Stimulated activated CD4-positive, alpha-beta T cell treated with anti-CD3 and anti-CD28 coated beads, Interleukin-1b, Interleukin-23, amount 100 ng/mL, for 24 hours (primary cell): ENCODE data around the gene PPP6R1.
A peak's percentile ranks its signal among the peaks of the same experiment; 100 is the strongest.

Source experiments
- DNase-seq, 4 experiments: peaks; one replicate each; pipeline ENCODE4 v3.0.0-alpha.2; 2020; ENCODE audit warnings: low read depth in 4 of 4, low spot score in 1 of 4

PPP6R1 gene

GRCh38 chr19:55258828-55259539, at the start of gene PPP6R1:
TSS of gene PPP6R1 (minus strand) at chr19:55259017. CDS start at chr19:55247103, 11,914 bp downstream.
- DNase-seq = peak; percentile 87 to 93 (median 91)

DNA sequence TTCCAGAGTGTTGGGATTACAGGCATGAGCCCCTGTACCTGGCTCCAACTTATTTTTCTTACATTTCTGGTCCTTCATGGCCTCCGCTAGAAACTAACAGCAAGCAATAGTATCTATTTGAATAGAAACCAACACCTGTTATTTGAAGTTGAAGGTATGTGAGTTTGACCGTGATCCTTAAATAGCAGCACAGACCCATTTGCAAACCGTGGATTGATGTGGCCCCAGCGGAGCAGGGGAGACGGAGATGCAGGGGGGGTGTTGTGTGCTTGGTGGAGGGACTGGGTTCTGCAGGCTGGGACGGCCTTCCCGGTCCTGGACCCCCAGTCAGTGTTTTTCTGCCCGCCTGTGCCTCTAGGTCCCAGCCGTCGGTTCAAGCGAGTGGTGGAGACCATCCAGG, 49.5 kb upstream of the PPP6R1 start:
- no peak for DNase-seq

DNA sequence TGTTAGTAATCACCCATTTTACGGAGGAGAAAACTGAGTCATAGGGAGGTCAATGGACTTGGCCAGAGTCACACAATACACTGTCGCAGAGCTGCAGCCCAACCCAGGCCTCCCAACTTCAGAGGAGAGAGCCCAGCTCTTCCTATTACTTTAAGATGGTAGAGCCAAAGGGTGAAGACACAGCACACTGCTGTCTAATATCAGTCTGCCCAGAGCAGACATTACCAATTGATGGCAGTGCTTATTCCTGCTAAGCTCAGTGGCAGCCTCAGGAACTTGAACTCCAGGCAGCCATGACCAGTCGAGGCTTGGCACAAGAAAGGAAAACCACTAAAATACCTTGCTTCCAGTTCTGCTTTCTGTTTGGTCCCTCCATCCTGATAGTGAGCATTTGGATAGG, 47.9 kb upstream of the PPP6R1 start:
- DNase-seq = no peak

DNA sequence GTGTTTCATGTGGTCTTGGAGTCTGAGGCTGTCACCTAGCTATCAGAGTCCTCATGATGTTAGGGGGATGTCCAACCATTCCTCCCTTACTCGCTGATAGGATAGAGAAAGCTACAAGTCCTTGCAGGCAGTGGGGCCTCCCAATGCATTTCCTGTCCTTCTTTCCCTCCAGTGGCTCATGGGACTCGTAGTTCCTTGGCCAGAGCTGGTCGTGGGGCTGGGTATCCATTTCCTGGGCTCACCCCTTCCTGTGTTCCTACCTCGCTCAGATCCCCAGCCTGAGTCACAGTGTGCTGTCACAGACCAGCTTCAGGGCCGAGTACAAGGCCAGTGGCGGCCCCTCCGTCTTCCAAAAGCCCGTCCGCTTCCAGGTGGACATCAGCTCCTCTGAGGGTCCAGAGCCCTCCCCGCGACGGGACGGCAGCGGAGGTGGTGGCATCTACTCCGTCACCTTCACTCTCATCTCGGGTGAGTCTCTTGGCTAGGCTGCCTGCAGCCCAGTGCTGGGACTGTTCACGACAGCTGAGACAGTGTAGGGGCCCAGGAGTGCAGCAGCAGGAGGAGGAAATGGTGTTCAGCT, 47.3 kb upstream of the PPP6R1 start:
- no peak for DNase-seq

GRCh38 chr19:55305491-55305890, 46.7 kb upstream of the PPP6R1 start:
- peak in 2 of 4 experiments; percentile 30 to 43 for DNase-seq

GRCh38 chr19:55304980-55305379, 46.2 kb upstream of the PPP6R1 start:
- DNase-seq = no peak

GRCh38 chr19:55304279-55304978, 45.6 kb upstream of the PPP6R1 start:
- DNase-seq = peak in 1 of 4 experiments; percentile 35

DNA sequence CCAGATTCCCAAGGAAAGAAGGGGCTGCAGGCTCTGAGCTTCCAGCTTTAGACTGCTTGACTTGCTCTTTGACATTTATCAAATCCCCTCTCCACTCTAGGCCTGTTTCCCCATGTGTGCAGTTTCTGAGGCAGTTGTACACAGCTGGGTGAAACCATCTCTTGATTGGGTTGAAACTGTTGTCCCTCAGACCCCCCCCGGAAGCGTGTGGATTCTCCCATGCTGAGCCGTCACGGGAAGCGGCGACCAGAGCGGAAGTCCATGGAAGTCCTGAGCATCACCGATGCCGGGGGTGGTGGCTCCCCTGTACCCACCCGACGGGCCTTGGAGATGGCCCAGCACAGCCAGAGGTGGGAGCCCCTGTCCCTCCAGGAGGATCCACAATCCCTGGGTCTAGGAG, 44.7 kb upstream of the PPP6R1 start:
- no peak for DNase-seq

DNA sequence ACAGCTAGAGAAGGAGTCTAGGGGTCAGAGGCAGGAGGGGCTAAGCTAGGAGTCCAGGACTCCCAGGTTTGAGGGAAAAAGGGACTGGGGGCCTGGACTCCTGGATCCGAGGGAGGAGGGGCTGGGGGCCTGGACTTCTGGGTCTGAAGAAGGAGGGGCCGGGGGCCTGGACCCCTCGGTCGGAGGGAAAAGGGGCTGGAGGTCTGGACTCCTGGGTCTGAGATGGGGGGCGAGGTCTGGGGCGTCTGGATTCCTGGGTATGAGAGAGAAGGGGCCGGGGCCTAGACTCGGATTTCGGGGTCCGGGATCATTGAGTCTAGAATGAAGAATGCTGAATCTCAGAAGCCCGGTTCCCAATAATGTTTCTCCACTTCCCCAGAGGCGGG, 43.5 kb upstream of the PPP6R1 start:
- DNase-seq = no peak

DNA sequence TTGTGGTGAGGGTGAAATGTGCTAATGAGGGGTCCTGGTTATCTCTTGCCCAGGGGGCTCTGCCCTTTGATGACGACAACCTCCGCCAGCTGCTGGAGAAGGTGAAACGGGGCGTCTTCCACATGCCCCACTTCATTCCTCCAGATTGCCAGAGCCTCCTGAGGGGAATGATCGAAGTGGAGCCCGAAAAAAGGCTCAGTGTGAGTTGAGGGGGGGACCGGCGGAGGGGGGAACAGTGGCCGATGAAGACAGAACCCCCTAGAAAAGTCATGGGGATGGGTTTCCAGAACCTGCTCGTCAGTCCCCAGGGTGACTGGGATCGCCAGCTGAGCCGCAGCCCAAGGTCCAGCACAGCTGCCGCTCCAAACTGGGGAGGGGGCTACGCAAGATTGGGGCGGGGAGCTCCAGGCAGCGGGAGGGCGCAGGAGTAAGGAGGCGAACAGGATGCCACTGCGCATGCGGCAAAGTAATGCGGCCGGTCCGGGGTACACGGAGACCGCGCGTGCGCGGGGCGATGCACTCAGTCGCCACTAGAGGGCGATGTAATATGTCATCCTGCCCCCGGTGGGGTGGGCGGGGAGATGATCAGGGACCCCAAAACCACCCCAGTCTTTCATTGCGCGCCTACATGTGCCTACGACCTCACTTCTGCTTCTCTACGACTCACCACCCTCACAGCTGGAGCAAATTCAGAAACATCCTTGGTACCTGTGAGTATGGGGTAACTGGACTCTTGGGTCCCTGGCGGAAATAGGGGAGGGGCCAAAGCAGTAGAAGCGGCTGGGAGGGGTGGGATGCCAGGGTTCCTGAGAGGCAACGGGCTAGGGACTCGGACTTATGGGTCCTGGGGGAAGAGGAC, 42.9 kb upstream of the PPP6R1 start:
- DNase-seq = peak; percentile 93 to 97 (median 95)

- DNase-seq = no peak
These were observed 42.2 kb upstream of the PPP6R1 start for GRCh38 chr19:55300886-55301458.

DNA sequence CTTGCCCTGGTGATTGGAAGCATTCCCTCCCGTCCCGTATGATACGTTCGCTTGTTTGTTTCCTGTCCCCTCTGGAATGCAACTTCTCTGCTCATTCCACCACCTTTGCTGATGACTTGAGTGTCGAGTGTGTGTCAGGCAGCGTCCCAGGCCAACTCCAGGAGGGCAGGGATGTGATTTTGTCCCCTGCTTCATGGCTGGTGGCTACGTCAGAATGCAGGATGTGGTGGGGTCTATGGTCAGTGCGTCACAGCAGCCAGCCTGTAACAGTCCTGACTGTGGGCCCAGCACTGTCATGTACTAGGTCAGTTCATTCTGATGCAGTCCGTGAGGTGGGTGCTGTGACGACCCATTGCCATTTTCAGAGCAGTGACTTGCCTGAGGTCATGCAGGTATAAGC, 41.2 kb upstream of the PPP6R1 start:
- DNase-seq = no peak

DNA sequence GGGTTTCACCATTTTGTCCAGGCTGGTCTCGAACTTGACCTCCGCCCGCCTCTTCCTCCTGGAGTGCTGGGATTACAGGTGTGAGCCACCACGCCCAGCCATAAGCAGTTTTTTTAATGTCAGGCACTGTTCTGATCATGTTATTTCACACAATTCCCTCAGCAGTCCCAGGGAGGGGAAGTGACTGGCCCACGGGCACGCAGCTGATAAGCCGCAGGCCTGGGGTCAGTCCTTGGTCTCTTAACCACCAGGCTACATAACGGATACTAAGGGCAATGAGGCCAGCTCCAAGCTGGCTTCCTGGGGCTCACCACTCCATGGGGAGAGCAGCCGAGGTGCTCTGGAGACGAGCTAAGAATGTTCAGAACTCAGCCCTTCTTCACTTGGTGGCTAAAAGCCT, 38.5 kb upstream of the PPP6R1 start:
- no peak for DNase-seq

GRCh38 chr19:55289117-55289796, 30.4 kb upstream of the PPP6R1 start:
- DNase-seq = no peak

GRCh38 chr19:55287361-55288079, 28.7 kb upstream of the PPP6R1 start:
- no peak for DNase-seq

GRCh38 chr19:55285229-55285890, 26.5 kb upstream of the PPP6R1 start:
- DNase-seq = no peak

- DNase-seq = no peak
These were observed 25.7 kb upstream of the PPP6R1 start for GRCh38 chr19:55284405-55285058.

- peak in 1 of 4 experiments; percentile 20 for DNase-seq
These were observed 24.9 kb upstream of the PPP6R1 start, which contains the start of gene BRSK1 for GRCh38 chr19:55283548-55284377. TSS of gene BRSK1 (plus strand) at chr19:55283997. CDS start at chr19:55284443, 446 bp downstream.
